IMR-90 (cell line): ENCODE results near the gene HDHD5. TPM values are rescaled to one million over a fixed set of nuclear protein-coding genes. Genes with fewer than 3 reads are reported as not detected.

Experiments used
- ATAC-seq: fragments of 200-7000 bp; cut with Tn5 transposase; 2 replicates; pipeline ENCODE4 v1.9.1; 2020; ENCODE audit warnings: low read depth, mild to moderate bottlenecking, moderate library complexity
- BruUV-seq: library from RNA; stranded (reverse); fragments of 400-500 nt; replicated peaks from 2 replicates; lab custom pipeline; 2021; lab: Mats Ljungman, UMichigan
- CTCF ChIA-PET: fragments of 300-600 bp; formaldehyde crosslinking; extraction: SDS; loops from one replicate; lab custom pipeline; 2021; ENCODE audit warnings: antibody characterized with exemption; lab: Yijun Ruan, JAX
- POLR2A ChIA-PET: fragments of 300-600 bp; sonication (Branson Sonifier 250); formaldehyde crosslinking; loops from one replicate; lab custom pipeline; 2022; ENCODE audit warnings: antibody characterized with exemption; ENCODE audit not compliant: unreplicated experiment; lab: Charles Lee
- DNase-seq: peaks from one replicate; pipeline ENCODE4 v3.0.0; 2013
- H2AFZ ChIP-seq: replicated peaks from 2 replicates; pipeline ENCODE3; 2013; ENCODE audit warnings: low read length, mild to moderate bottlenecking; ENCODE audit not compliant: poor library complexity
- H2AK5ac ChIP-seq: 2 replicates; pipeline ENCODE4 v1.6.1; 2013; ENCODE audit warnings: low read depth, low read length, inconsistent platforms
- H2AK9ac ChIP-seq: replicated peaks from 2 replicates; pipeline ENCODE3; 2013; ENCODE audit warnings: mild to moderate bottlenecking, low read depth, low read length, moderate library complexity; ENCODE audit not compliant: poor library complexity
- H2BK120ac ChIP-seq: 2 replicates; pipeline ENCODE4 v1.6.1; 2013; ENCODE audit warnings: low read depth, low read length, inconsistent platforms
- H2BK15ac ChIP-seq: 3 replicates; pipeline ENCODE4 v1.6.1; 2013; ENCODE audit warnings: low read depth, low read length, inconsistent platforms
- H2BK20ac ChIP-seq: 2 replicates; pipeline ENCODE4 v1.6.1; 2013; ENCODE audit warnings: low read depth, mild to moderate bottlenecking, inconsistent platforms, low read length, moderate library complexity
- H2BK5ac ChIP-seq: 2 replicates; pipeline ENCODE4 v1.6.1; 2013; ENCODE audit warnings: mild to moderate bottlenecking, low read depth, low read length, inconsistent platforms; ENCODE audit not compliant: poor library complexity, severe bottlenecking
- H3K14ac ChIP-seq: replicated peaks from 2 replicates; pipeline ENCODE4 v1.6.1; 2013; ENCODE audit warnings: low read depth, low read length, inconsistent platforms
- H3K18ac ChIP-seq: 2 replicates; pipeline ENCODE4 v1.6.1; 2013; ENCODE audit warnings: low read depth, low read length, control low read depth
- H3K23ac ChIP-seq: 2 replicates; pipeline ENCODE4 v1.6.1; 2013; ENCODE audit warnings: low read depth, low read length, inconsistent platforms
- H3K27ac ChIP-seq: 2 replicates; pipeline ENCODE4 v1.5.1; 2013; ENCODE audit warnings: mild to moderate bottlenecking, control low read depth, low read length; ENCODE audit not compliant: insufficient read depth
- H3K27me3 ChIP-seq: 2 replicates; pipeline ENCODE4 v1.6.1; 2013; ENCODE audit warnings: low read length; ENCODE audit not compliant: control insufficient read depth, insufficient read depth
- H3K36me3 ChIP-seq: 2 replicates; pipeline ENCODE4 v1.6.1; 2013; ENCODE audit warnings: low read length, mixed read lengths; ENCODE audit not compliant: control insufficient read depth, insufficient read depth
- H3K4ac ChIP-seq: 2 replicates; pipeline ENCODE4 v1.6.1; 2013; ENCODE audit warnings: low read depth, low read length, inconsistent platforms
- H3K4me1 ChIP-seq: 2 replicates; pipeline ENCODE4 v1.6.1; 2013; ENCODE audit warnings: low read length, mixed read lengths; ENCODE audit not compliant: control insufficient read depth, insufficient read depth
- H3K4me2 ChIP-seq: 2 replicates; pipeline ENCODE4 v1.6.1; 2013; ENCODE audit warnings: low read depth, mild to moderate bottlenecking, control low read depth, low read length, moderate library complexity
- H3K4me3 ChIP-seq: 2 replicates; pipeline ENCODE4 v1.5.1; 2013; ENCODE audit warnings: low read depth, mild to moderate bottlenecking, control low read depth, low read length, moderate library complexity; ENCODE audit not compliant: insufficient read depth
- H3K56ac ChIP-seq: 2 replicates; pipeline ENCODE4 v1.6.1; 2013; ENCODE audit warnings: low read length, inconsistent platforms; ENCODE audit not compliant: insufficient read depth; ENCODE audit errors: extremely low read depth
- H3K79me1 ChIP-seq, 2 experiments: 2 replicates each; pipeline ENCODE4 v1.6.1; 2013; ENCODE audit warnings: low read length in 2 of 2, inconsistent platforms in 1 of 2, low read depth in 1 of 2
- H3K9ac ChIP-seq: 2 replicates; pipeline ENCODE4 v1.6.1; 2013; ENCODE audit warnings: low read depth, low read length, control low read depth
- H3K9me1 ChIP-seq: 2 replicates; pipeline ENCODE4 v1.6.1; 2013; ENCODE audit warnings: low read length, inconsistent platforms; ENCODE audit not compliant: insufficient read depth
- H3K9me3 ChIP-seq: 2 replicates; pipeline ENCODE4 v1.6.1; 2013; ENCODE audit warnings: low read length; ENCODE audit not compliant: control insufficient read depth, insufficient read depth
- H4K20me1 ChIP-seq: 2 replicates; pipeline ENCODE4 v1.6.1; 2013; ENCODE audit warnings: low read length, inconsistent platforms; ENCODE audit not compliant: insufficient read depth
- H4K5ac ChIP-seq: 2 replicates; pipeline ENCODE4 v1.6.1; 2013; ENCODE audit warnings: mild to moderate bottlenecking, low read depth, low read length, control low read depth
- H4K8ac ChIP-seq, 2 experiments: 2 replicates each; pipeline ENCODE4 v1.6.1; 2013; ENCODE audit warnings: low read depth in 2 of 2, low read length in 2 of 2, control low read depth in 1 of 2, inconsistent platforms in 1 of 2
- H4K91ac ChIP-seq: 2 replicates; pipeline ENCODE4 v1.6.1; 2013; ENCODE audit warnings: low read depth, low read length, inconsistent platforms; ENCODE audit not compliant: insufficient read depth
- BHLHE40 ChIP-seq: fragments of 150-350 bp; IDR thresholded peaks from 2 replicates; pipeline ENCODE4 v1.6.1; 2016; ENCODE audit warnings: mild to moderate bottlenecking, low read depth, low read length
- CEBPB ChIP-seq: IDR thresholded peaks from 2 replicates; pipeline ENCODE4 v1.6.1; 2012; ENCODE audit warnings: low read depth, low read length, improper control_type of control experiment
- CHD1 ChIP-seq: IDR thresholded peaks from 2 replicates; pipeline ENCODE4 v1.6.1; 2012; ENCODE audit warnings: low read depth, low read length, improper control_type of control experiment
- CTCF ChIP-seq: conservative IDR thresholded peaks from 2 replicates; pipeline ENCODE4 v1.5.1; 2012; ENCODE audit warnings: mild to moderate bottlenecking, low read depth, low read length, improper control_type of control experiment
- ELK1 ChIP-seq: fragments of 150-350 bp; IDR thresholded peaks from 2 replicates; pipeline ENCODE4 v1.6.1; 2016; ENCODE audit warnings: low read depth, mild to moderate bottlenecking, low read length, moderate library complexity, borderline replicate concordance
- FOS ChIP-seq: fragments of 150-350 bp; IDR thresholded peaks from 2 replicates; pipeline ENCODE4 v1.6.1; 2016; ENCODE audit warnings: low read depth, low read length
- MAFK ChIP-seq: IDR thresholded peaks from 2 replicates; pipeline ENCODE4 v1.6.1; 2012; ENCODE audit warnings: low read depth, low read length, improper control_type of control experiment
- MAZ ChIP-seq: IDR thresholded peaks from 2 replicates; pipeline ENCODE4 v1.6.1; 2012; ENCODE audit warnings: low read depth, mild to moderate bottlenecking, low read length, improper control_type of control experiment, moderate library complexity, borderline replicate concordance
- MXI1 ChIP-seq: IDR thresholded peaks from 2 replicates; pipeline ENCODE4 v1.6.1; 2012; ENCODE audit warnings: low read depth, mild to moderate bottlenecking, low read length, moderate library complexity, borderline replicate concordance
- NFE2L2 ChIP-seq: fragments of 150-350 bp; IDR thresholded peaks from 2 replicates; pipeline ENCODE4 v1.6.1; 2016; ENCODE audit warnings: low read depth, mild to moderate bottlenecking, low read length
- POLR2A ChIP-seq: IDR thresholded peaks from 2 replicates; pipeline ENCODE4 v1.6.1; 2012; ENCODE audit warnings: mild to moderate bottlenecking, low read depth, low read length
- RAD21 ChIP-seq: IDR thresholded peaks from 2 replicates; pipeline ENCODE4 v1.6.1; 2012; ENCODE audit warnings: low read length, improper control_type of control experiment
- RCOR1 ChIP-seq: IDR thresholded peaks from 2 replicates; pipeline ENCODE4 v1.6.1; 2012; ENCODE audit warnings: mild to moderate bottlenecking, low read length, improper control_type of control experiment; ENCODE audit not compliant: insufficient replicate concordance
- RFX5 ChIP-seq: IDR thresholded peaks from 2 replicates; pipeline ENCODE4 v1.8.0; 2012; ENCODE audit warnings: low read depth, mild to moderate bottlenecking, low read length, moderate library complexity
- SMC3 ChIP-seq: fragments of 150-350 bp; IDR thresholded peaks from 2 replicates; pipeline ENCODE4 v1.6.1; 2016; ENCODE audit warnings: low read depth, mild to moderate bottlenecking, antibody characterized with exemption, low read length, moderate library complexity
- USF2 ChIP-seq: fragments of 150-350 bp; IDR thresholded peaks from 2 replicates; pipeline ENCODE4 v1.6.1; 2017; ENCODE audit warnings: mild to moderate bottlenecking, antibody characterized with exemption, low read length, low read depth
- WGBS, 2 experiments: methylation state at CpG; one replicate each; pipeline versions ENCODE4 v1.1.5 to v1.1.7; 2013; ENCODE audit warnings: missing lambda C conversion rate in 2 of 2; ENCODE audit not compliant: insufficient read length in 1 of 2; ENCODE audit errors: extremely low coverage in 2 of 2; 5-methylcytosine and 5-hydroxymethylcytosine counted together
- dilution Hi-C: fragments of 300-500 bp; cut with HindIII; formaldehyde crosslinking; loops from one replicate; pipeline ENCODE4 v1.14.3; 2018; ENCODE audit warnings: low sequenced_read_pairs; ENCODE audit not compliant: unreplicated experiment
- in situ Hi-C: fragments of 300-500 bp; cut with MboI; formaldehyde crosslinking; loops from 3 replicates; pipeline ENCODE4 v1.14.3; 2019; ENCODE audit warnings: low sequenced_read_pairs, inconsistent platforms, mixed read lengths
- intact Hi-C: fragments of 100-400 bp; cut with micrococcal nuclease; formaldehyde crosslinking; loops from 2 replicates; pipeline ENCODE4 v1.10.0; 2022
- polyA plus RNA-seq, 3 experiments: library from polyadenylated mRNA; depleted of rRNA; stranded (reverse); fragments of >200 nt; gene quantifications; 2 replicates each; pipeline ENCODE4 v1.2.3, GENCODE V29; 2012; ENCODE audit warnings: low replicate concordance in 1 of 3
- total RNA-seq: library from RNA; depleted of rRNA; stranded (reverse); fragments of >200 nt; gene quantifications from 2 replicates; pipeline ENCODE4 v1.2.3, GENCODE V29; 2012

HDHD5 gene
- total and polyA plus RNA-seq, 2 of the 4 experiments (the other 2 are of a cell fraction), result 31.9 to 37.5 TPM

- no peaks in the 10 kb centered on the region for H3K27me3 ChIP-seq
- no peak overlapping the region for H3K4me2 ChIP-seq
- H3K4me3 ChIP-seq, result no peak overlapping the region
- no peak overlapping the region for H3K9ac ChIP-seq
- H4K5ac ChIP-seq, result no peak overlapping the region
- H2AFZ ChIP-seq, result no peak overlapping the region
- H3K18ac ChIP-seq, result no peak overlapping the region
- DNase-seq (no peak), ATAC-seq (no peak)
- BruUV-seq, result no TSS peak
- intact Hi-C loops, result no loop called here
- peaks cover 9% of the 10 kb centered on the region for H3K9me1 ChIP-seq
- no peak overlapping the region for H2AK9ac ChIP-seq
- CTCF ChIA-PET, result no interaction called here
- dilution Hi-C loops, result no loop called here
- no peak overlapping the region for H4K91ac ChIP-seq
- no peak overlapping the region for H3K23ac ChIP-seq
- no peaks in the 10 kb centered on the region for H3K9me3 ChIP-seq
- no peak overlapping the region for H3K4ac ChIP-seq
- no peak overlapping the region for H3K14ac ChIP-seq
- TF ChIP-seq CEBPB (no peak), NFE2L2 (no peak), USF2 (no peak), RAD21 (no peak), MXI1 (no peak), BHLHE40 (no peak), CTCF (no peak), FOS (no peak), MAFK (no peak), POLR2A (no peak), RCOR1 (no peak), MAZ (no peak), ELK1 (no peak), CHD1 (no peak), RFX5 (no peak), SMC3 (no peak)
- H4K8ac ChIP-seq, result no peak overlapping the region
- no peak overlapping the region for H2BK120ac ChIP-seq
- no peak overlapping the region for H2BK15ac ChIP-seq
- H2AK5ac ChIP-seq, result no peak overlapping the region
- POLR2A ChIA-PET, result no interaction called here
- H3K4me1 ChIP-seq, result no peaks in the 10 kb centered on the region
- H3K79me1 ChIP-seq, result peaks cover 15 to 26% of the 10 kb centered on the region in 2 experiments
- H3K27ac ChIP-seq, result no peak overlapping the region
- no peak overlapping the region for H2BK20ac ChIP-seq
- 80% methylated on average over 2 of the region's 7 CpGs; no CpG with 5 or more reads in 1 of the 2 experiments for WGBS, 2 experiments
- H3K36me3 ChIP-seq, result peaks cover 45% of the 10 kb centered on the region
- H4K20me1 ChIP-seq, result peaks cover 24% of the 10 kb centered on the region
- no peak overlapping the region for H3K56ac ChIP-seq
- in situ Hi-C loops, result loop anchor here (25.0 kb wide), 1 partner anchor 714 kb away; no protein-coding TSS in a partner anchor
- H2BK5ac ChIP-seq, result no peak overlapping the region
Measured at GRCh38 chr22:17098379-17098819, 60.7 kb downstream of the HDHD5 start.
